Skeletal muscle satellite cell (primary cell): ENCODE data around the gene PXMP2. TPM values are rescaled to one million over a fixed set of nuclear protein-coding genes. Genes with fewer than 3 reads are reported as not detected.

Experiments
- H3K27me3 ChIP-seq: 2 replicates; pipeline ENCODE4 v1.7.0; 2013; ENCODE audit warnings: low read length; ENCODE audit not compliant: control insufficient read depth, insufficient read depth
- H3K36me3 ChIP-seq: 2 replicates; pipeline ENCODE4 v1.7.0; 2013; ENCODE audit warnings: mild to moderate bottlenecking, control low read depth, low read length; ENCODE audit not compliant: insufficient read depth
- H3K4me1 ChIP-seq: 2 replicates; pipeline ENCODE4 v1.7.0; 2013; ENCODE audit warnings: low read length; ENCODE audit not compliant: control insufficient read depth, insufficient read depth
- H3K4me2 ChIP-seq: 2 replicates; pipeline ENCODE4 v1.7.0; 2013; ENCODE audit warnings: mild to moderate bottlenecking, low read length
- H3K4me3 ChIP-seq: 2 replicates; pipeline ENCODE4 v1.7.0; 2013; ENCODE audit warnings: low read length
- H3K9ac ChIP-seq: 2 replicates; pipeline ENCODE4 v1.7.0; 2013; ENCODE audit warnings: mild to moderate bottlenecking, low read depth, low read length, moderate library complexity
- H3K9me3 ChIP-seq: replicated peaks from 2 replicates; pipeline ENCODE4 v1.7.0; 2013; ENCODE audit warnings: mild to moderate bottlenecking, control low read depth, low read length
- total RNA-seq: library from RNA; depleted of rRNA; stranded (reverse); fragments of >200 nt; gene quantifications from 2 replicates; pipeline ENCODE4 v1.2.3, GENCODE V29; 2012; rRNA removed

The PXMP2 gene
- 9.8 and 10.6 TPM in 2 replicates for total RNA-seq

GRCh38 chr12:132687211-132688164, at the start of gene PXMP2, which contains the start of gene POLE:
Gene PXMP2, plus strand, starts transcription at chr12:132687587. Its CDS starts 84 bp downstream, at chr12:132687671.
Gene POLE, minus strand, starts transcription at chr12:132687342. Its CDS starts 27 bp downstream, at chr12:132687315.
- no peaks in the 10 kb centered on the region for H3K27me3 ChIP-seq
- H3K9me3 ChIP-seq, result no peaks in the 10 kb centered on the region
- H3K4me3 ChIP-seq, result peak within 1 kb of the TSS; percentile 94
- peak within 1 kb of the TSS; percentile 92 for H3K9ac ChIP-seq
- H3K36me3 ChIP-seq, result no peaks in the 10 kb centered on the region
- peaks cover 3% of the 10 kb centered on the region for H3K4me1 ChIP-seq
- H3K4me2 ChIP-seq, result peak within 1 kb of the TSS; percentile 82

GRCh38 chr12:132637811-132638210, 49.6 kb upstream of the PXMP2 start:
- no peak overlapping the region for H3K4me3 ChIP-seq
- no peaks in the 10 kb centered on the region for H3K9me3 ChIP-seq
- no peaks in the 10 kb centered on the region for H3K27me3 ChIP-seq
- H3K4me1 ChIP-seq, result no peaks in the 10 kb centered on the region
- peaks cover 38% of the 10 kb centered on the region for H3K36me3 ChIP-seq
- H3K9ac ChIP-seq, result no peak overlapping the region
- H3K4me2 ChIP-seq, result no peak overlapping the region

- Histone ChIP-seq H3K27me3 (no peaks in the 10 kb centered on the region), H3K9me3 (no peaks in the 10 kb centered on the region), H3K9ac (no peak overlapping the region), H3K4me2 (no peak overlapping the region), H3K4me3 (no peak overlapping the region), H3K36me3 (peaks cover 37% of the 10 kb centered on the region), H3K4me1 (no peaks in the 10 kb centered on the region)
Observed at GRCh38 chr12:132638541-132639408, 48.6 kb upstream of the PXMP2 start.

- Histone ChIP-seq H3K4me1 (no peaks in the 10 kb centered on the region), H3K4me2 (no peak overlapping the region), H3K9ac (no peak overlapping the region), H3K36me3 (peaks cover 35% of the 10 kb centered on the region), H3K9me3 (no peaks in the 10 kb centered on the region), H3K27me3 (no peaks in the 10 kb centered on the region), H3K4me3 (no peak overlapping the region)
Observed at GRCh38 chr12:132639956-132640520, 47.3 kb upstream of the PXMP2 start.

GRCh38 chr12:132640936-132641335, 46.5 kb upstream of the PXMP2 start:
- H3K4me1 ChIP-seq, result no peaks in the 10 kb centered on the region
- H3K36me3 ChIP-seq, result peaks cover 31% of the 10 kb centered on the region
- H3K4me3 ChIP-seq, result no peak overlapping the region
- H3K9ac ChIP-seq, result no peak overlapping the region
- H3K9me3 ChIP-seq, result no peaks in the 10 kb centered on the region
- no peak overlapping the region for H3K4me2 ChIP-seq
- H3K27me3 ChIP-seq, result no peaks in the 10 kb centered on the region

GRCh38 chr12:132641811-132642650, 45.4 kb upstream of the PXMP2 start:
- H3K9me3 ChIP-seq, result no peaks in the 10 kb centered on the region
- H3K4me2 ChIP-seq, result no peak overlapping the region
- no peaks in the 10 kb centered on the region for H3K27me3 ChIP-seq
- no peak overlapping the region for H3K4me3 ChIP-seq
- H3K9ac ChIP-seq, result no peak overlapping the region
- no peaks in the 10 kb centered on the region for H3K4me1 ChIP-seq
- H3K36me3 ChIP-seq, result peaks cover 31% of the 10 kb centered on the region

- no peak overlapping the region for H3K4me3 ChIP-seq
Observed at GRCh38 chr12:132642846-132643835, 44.2 kb upstream of the PXMP2 start.

GRCh38 chr12:132646850-132647249, 40.5 kb upstream of the PXMP2 start:
- no peak overlapping the region for H3K9ac ChIP-seq
- no peaks in the 10 kb centered on the region for H3K9me3 ChIP-seq
- H3K27me3 ChIP-seq, result no peaks in the 10 kb centered on the region
- H3K36me3 ChIP-seq, result peaks cover 48% of the 10 kb centered on the region
- H3K4me1 ChIP-seq, result no peaks in the 10 kb centered on the region
- H3K4me2 ChIP-seq, result no peak overlapping the region
- no peak overlapping the region for H3K4me3 ChIP-seq

More at GRCh38 chr12:132642846-132643835, 44.2 kb upstream of the PXMP2 start:
- Histone ChIP-seq H3K4me2 (no peak overlapping the region), H3K36me3 (peaks cover 39% of the 10 kb centered on the region), H3K27me3 (no peaks in the 10 kb centered on the region), H3K9me3 (no peaks in the 10 kb centered on the region), H3K4me1 (no peaks in the 10 kb centered on the region), H3K9ac (no peak overlapping the region)

GRCh38 chr12:132647858-132648257, 39.5 kb upstream of the PXMP2 start:
- peaks cover 47% of the 10 kb centered on the region for H3K36me3 ChIP-seq
- H3K4me3 ChIP-seq, result no peak overlapping the region
- no peaks in the 10 kb centered on the region for H3K9me3 ChIP-seq

More at GRCh38 chr12:132647858-132648257, 39.5 kb upstream of the PXMP2 start:
- no peak overlapping the region for H3K9ac ChIP-seq
- H3K4me2 ChIP-seq, result no peak overlapping the region
- H3K4me1 ChIP-seq, result no peaks in the 10 kb centered on the region
- no peaks in the 10 kb centered on the region for H3K27me3 ChIP-seq
